GM21619 (cell line): Measurements from ENCODE around the gene SMIM32.

Experiments used
- ATAC-seq: cut with Tn5 transposase; IDR thresholded peaks from one replicate; pipeline ENCODE4 v1.9.1; 2021; ENCODE audit not compliant: unreplicated experiment

SMIM32 gene

DNA sequence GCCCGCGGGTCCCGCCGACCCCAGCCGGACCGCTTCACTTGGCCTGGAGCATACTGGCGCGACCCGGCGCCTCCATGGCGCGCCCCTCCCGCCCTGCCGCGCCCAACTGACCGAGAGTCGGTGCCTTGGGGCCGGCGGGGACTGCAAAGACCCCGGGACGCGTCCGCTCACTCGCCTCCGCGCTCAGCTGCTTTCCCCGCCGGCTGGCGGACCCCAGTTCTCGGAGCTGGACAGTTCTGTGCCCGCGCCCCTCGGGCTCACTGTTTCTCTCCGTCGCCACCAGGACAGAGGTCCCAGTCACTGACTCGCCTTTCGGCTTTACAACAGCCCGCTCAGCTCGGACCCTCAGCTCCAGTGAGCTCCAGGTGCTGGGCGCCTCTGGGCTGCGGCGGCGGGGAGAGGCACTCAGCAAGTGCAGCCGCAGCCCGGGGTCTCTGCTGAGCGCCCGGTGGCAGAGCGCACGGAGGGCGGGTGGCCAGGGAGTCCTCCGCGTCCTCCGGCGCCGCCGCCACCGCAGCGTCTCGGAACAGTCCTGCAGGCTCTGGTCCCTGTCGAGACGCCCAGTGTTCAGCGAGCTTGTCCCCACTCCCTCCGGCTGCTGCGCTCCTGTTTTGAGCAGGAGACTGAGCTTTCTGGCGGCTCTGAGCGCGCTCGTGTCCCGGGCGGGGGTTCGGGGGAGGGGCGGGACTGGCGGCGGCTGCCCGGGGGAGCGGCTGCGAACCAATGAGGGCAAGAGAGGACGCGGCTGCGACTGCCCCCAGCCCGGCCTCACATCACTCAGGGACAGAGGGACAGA is at the start of gene SMIM32:
TSS of gene SMIM32 (minus strand) at position 637 of the 796 bp plus-strand sequence. CDS start 638 bp downstream, outside the sequence.
- no peak for ATAC-seq

DNA sequence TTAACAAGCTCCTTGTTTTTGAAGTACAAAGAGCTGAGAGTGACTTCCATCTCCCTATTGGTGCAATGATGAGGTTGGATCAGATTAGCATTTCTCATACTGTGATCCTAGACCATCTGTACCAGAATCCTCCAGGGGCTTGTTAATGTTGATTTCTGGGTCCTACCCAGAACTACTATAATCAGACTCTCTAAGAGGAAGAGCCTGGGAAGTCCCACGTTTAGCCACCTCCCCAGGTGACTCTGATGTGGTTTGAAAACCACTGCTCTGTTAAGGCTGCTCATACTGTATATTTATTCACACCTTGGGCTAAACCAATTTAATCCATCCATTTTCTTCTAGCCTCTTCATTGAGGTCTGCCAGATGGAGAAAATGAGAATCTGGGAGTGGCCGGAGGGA is 49.6 kb upstream of the SMIM32 start:
- peak; percentile 62 for ATAC-seq

DNA sequence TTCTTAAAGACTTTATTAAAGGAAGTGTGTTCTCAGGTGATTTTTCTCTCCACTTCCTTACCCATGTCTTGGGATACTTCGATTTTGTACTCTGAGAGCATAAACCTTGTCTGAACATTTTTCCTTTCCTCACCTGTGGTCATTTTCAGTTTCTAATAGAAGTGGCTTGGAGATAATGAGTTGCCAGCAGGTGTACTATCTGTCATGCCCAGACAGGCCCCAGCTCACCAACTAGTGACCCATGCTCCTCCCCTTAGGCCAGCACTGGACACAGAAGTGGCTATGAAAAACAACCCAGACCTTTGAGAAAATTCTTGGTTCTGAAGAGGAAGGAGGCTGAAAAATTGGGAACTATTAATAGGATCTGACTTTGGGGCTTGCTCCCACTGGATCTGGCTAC is 49.2 kb upstream of the SMIM32 start:
- peak; percentile 45 for ATAC-seq

DNA sequence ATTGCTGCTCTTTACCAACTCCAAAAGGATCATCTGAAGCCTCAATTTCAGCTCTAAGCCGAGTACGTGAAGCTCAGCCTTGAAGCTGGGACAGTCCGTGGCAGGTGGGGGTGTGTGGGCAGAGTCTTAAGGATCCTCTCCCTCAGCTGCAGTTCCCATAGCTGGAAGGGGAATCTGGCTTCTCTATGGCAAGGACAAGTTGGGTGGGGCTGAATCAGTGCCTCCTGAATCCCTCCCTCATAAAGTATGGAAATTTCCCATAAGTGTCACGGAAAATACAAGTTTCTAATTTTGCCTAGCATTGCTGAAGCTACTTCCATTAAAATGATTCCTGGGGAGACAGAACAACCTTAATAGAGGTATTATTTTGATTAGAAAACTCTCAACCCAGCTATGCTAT is 47.9 kb upstream of the SMIM32 start:
- ATAC-seq = no peak

DNA sequence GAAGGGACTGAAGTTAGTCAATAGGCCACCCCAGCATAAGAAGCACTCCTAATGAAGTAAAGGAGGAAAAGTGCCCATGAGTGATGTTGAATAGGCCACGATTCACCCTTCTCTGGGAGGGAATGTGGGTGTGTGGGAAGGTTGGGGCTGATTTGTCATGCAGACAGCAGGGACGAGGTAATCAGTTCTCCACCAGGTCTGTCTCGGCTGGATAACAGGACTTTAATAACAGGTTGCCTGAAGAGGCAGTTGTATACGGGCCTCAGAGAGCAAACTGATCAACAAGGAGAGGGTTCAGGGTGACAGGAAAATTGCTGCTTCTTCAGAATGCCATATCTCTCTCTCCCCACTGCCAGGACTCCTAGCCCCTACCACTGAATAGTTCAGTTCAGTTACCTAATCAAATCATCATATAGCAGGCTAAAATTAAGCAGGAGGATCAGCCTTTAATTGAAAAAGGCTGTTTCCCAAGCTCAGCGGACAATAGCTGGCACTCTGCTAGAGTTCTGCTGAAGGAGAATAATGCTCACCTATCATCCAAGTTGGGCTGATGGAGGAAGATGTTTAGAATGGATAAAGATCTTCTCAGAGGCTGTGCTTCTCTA is 43.6 kb upstream of the SMIM32 start:
- ATAC-seq = no peak

DNA sequence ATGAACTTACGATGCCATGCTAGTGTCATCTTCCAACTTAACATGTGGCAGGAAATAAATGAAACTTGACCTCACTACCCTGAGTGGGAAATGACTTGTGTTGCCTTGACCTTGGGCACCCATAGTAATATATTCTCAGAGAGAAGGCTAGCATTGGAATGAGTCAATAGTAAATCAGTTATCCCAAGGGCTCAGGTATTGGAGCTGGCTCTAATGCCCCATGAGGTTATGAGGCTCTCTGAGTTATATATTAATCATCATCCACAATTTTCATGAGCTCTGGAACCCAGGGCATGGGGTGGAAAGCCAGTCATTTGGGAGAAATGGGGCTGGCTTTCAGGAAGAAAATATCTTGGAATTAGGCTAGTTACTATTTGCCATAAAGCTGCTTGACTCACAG is 42.4 kb upstream of the SMIM32 start:
- ATAC-seq = no peak

DNA sequence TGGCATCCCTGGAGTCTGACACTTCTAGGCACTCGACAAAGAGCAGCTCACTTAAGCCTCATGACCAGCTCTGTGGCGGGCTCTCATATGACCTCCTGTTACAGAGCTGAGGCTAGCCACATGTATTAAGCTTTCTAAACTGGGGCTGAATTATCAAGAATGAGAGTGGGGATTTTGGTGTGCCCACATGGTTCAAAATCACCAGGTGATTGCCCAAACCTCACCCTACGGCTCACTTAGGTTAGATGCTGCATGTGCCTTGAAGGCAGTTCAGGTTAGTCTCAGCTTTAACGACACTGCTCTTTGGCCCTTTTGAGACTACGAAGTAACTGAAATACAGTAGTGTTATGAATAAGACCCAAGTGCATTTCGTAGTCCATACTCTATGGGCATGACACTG is 39.4 kb upstream of the SMIM32 start:
- ATAC-seq = peak; percentile 58

DNA sequence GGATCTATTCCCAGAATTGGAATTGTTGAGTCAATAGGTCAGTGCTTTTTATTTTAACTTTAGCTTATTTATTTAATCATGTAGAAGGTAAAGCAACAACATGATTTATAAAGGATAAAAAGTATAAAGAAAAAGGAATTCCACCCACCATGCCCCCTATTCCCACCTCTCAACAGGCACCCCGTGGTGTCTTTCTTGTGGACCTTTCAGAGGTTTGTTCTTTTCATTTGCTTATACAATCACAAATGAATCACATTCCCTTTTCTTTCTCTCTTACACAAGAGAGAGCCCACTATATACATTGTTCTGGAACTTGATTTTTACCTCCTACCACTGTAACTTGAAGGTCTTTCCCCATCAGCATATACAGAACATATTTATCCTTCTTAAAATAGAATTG is 37.2 kb upstream of the SMIM32 start:
- no peak for ATAC-seq

DNA sequence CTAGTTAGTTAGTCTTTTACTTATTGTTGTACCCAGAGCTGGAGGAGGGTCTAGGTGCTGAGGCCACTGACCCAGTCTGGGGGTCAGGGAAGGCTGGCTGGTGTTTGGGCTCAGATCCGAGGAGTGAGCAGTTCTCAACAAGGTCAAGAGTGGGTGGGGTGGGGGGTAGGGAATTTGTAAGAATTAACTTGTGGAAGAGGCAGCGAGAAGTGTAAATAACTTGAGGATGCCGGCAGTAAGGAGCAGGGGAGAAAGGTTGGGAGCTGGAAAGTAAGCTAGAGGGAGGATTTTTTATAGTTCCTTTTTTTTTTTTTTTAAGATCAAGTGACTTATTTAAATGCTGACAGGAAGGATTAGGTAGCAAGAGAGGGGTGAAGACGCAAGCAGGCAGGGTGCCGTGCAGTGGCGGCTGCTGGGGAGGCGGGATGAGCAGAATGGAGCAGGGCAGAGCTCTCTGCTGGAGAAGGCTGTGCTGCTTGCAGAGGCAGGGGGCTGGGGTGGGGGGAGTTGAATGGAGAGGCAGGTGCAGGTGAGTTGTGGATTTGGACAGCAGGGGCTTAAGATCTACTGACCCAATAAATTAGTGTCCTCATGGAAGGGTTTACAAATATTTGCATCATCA is 35.3 kb upstream of the SMIM32 start:
- ATAC-seq = no peak

DNA sequence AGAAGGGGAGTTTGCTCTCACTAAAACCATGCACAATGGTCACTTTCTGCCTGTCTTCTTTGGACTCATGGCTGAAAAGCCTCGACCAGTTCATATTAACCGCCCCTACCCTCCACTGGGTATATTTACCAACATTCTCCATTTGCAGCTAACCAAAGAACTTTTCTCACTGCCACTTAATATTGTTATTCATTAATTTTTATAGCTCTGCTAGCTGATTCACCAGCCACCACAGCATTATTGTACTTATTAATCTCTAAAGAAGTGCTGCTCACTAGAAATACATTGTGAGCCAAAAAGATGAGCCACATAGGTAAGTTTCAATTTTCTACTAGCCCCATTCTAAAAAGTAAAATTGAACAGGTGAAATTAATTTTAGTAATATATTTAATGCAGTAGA is 33.4 kb upstream of the SMIM32 start:
- ATAC-seq = no peak

DNA sequence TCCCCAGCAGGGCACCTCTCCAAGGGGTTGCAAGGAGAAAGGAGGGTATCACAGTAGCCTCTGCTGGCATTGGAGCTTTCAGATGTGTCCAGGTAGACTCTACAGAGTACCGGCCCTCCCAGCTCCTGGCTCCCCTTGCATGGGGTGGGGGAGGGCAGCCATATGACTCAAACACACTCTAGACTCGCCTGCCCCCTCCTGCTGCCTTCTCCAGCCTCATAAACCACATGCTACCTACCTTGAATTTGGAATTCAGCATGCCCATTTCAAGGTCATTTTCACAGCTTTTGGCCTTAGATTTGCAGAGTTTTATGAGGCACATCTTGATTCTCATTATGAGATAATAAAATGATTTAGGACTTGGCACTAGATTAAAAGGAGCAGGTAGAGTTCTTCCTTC is 32.8 kb upstream of the SMIM32 start:
- ATAC-seq = no peak

DNA sequence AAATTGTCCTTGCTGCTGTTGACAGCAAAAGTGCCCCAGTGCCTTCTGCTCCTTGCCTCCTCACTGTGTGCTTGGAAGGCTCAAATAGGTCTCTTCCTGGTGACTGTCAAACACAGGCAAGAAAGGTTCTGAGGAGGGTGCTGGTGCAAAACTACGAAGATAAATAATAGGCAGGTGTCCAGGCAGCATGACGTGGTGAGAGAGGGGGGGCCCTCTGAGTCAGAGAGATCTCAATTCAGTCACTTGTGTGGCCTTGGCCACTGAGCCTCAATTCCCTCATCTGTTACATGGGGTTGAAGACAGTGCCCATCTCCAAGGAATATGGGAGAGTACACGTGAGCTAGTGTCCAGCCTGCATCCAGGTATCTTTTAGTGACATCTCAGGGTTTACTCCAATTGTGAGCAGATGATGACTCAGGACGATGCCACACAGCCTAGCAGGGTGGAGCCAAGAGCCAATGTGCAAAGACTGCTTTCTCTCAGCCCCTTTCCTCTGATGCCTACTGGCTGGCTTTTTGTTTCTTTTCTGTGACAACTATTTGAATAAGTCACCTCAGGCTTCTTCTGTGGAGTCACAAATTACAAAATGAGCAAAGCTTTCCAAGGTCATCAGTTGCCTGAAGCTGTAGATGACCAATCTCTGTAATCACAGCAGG is 29.7 kb upstream of the SMIM32 start:
- no peak for ATAC-seq

DNA sequence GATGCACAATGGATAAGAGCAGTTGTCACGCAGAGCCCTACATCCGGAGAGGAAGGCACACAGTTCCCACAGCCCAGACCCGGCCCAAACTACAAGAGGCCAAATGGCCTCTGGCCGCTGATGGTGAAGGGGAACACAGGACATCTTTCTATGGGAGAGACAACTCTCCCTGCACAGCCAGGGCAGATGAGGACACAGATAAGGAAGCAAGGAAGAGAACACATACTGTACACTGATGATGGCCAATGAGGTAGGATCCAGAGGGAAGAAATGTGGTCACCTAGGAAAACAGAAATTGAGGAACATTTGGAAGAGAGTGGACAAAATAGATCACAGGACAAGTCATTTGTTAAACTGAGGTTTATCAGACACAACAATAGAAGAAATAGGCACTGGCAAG is 28.4 kb upstream of the SMIM32 start:
- ATAC-seq = no peak

DNA sequence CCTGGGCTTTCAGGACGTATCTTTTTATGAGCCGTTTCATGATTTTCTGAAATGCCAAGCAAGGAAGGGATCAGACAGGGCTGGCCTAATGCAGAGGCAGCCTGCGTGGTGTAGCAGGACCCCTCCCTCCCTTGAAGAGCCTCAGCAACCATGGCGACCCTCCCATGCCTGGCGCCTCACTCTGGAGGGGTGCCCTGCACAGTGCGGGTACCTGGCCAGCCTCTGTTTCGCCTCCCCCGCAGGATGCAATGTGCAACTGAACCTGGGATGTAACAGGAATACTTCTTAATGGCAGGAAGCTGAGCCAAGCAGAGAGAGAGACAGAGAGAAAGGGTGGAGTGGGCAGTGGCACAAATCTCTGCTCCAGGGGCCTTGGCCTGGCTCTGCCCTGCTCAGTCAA is 23.3 kb upstream of the SMIM32 start:
- no peak for ATAC-seq

DNA sequence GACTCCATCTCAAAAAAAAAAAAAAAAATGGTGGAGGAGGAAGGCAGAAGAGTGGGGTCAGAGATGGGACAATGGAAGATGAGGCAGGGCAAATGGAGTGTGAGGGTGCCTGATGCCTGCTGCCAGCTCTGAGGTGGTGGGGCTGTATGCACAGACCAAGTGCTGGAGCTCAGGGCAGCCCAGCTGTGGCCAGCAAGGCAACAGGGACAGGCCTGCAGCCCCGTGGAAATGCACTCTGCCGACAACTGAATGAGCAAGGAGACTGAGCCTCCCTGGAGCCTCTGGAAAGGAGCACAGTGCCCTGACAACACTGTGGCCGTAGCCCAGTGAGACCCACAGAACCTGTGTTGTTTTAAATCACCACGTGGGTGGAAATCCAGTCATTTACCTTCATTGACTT is 22.9 kb upstream of the SMIM32 start:
- ATAC-seq = no peak

DNA sequence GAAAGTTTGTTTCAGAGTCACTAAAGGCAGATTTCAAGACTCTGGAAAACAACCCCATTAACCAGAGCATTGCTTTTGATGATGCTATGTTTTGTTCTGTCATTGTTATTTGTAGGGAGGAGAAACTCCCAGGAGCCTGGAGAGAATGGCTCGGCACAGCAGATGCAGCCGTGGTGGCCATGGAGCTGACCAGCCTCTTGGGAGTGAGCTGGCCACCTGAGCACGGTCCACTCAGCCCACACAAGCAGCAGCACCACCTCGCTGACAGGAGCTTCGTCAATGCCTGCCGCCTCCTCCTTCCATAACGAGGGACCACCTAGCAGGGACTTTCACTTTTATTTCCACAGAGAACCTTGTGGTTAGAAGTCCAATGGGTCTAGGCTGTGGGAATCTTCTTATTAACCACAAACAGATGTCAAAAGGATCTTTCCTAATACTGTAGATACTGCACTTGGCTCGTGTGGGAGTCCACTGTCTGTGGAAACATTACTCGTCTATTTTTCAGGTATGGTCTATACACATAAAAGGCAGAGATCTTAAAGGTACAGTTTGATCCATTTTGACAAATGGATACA is 21.0 kb upstream of the SMIM32 start:
- ATAC-seq = no peak

DNA sequence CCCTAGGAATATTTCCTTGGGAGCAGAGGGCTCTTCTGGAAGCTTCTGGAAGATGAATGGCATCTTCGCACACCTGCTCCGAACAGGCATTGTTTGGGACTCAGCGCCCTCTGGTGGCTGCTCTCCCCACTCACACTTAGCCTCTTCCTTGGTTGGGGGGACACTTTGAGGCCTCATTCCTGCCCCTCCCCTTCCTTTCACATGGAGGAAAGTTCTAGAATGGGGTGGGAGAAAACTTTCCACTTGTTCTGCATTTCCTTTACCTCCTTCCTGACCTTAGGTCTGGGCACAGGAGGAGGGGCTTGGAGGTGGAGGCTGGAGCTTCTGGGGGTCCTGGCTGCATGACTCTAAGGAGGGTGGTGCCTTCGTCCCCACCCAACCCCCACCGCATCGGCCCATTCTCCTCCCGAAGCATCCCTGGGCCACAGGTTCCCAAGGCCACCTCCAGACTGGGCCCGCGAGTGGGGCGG is 19.3 kb upstream of the SMIM32 start:
- ATAC-seq = peak; percentile 65

DNA sequence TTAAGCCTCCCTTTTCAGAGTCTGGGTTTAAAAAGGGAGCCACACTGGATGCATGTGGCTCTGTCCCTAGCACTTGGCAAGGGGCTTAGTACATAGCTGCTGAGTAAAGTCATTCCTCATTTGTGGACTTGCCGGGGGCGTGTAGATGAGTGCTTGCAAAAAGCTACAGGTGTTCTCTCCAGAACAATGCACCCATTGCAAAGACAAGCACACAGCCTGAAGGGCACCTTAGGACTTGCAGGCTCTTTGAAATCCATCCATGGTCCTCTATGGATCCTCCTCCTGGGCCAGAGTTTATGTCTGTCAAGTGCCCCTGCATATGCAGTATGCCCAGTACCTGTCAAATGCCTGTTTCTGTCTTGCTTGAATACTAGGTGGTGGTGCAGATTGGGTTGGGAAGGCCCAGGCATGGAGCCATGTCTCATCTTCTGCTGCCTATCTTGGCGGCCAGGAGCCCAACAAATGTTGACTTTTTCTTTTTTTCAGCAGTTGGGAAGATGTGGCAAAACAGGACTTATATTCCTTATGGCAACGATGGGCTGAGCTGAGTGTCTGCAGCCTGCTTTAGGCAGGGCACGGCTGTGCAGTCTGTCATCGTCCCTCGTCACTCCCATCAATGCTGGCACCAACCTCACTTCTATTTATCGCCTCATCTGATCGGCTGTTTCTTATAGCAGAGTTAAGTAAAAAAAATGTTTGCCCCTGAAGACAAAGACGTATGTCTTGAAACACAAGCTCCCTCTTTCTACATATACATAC is 18.5 kb upstream of the SMIM32 start:
- ATAC-seq = no peak

DNA sequence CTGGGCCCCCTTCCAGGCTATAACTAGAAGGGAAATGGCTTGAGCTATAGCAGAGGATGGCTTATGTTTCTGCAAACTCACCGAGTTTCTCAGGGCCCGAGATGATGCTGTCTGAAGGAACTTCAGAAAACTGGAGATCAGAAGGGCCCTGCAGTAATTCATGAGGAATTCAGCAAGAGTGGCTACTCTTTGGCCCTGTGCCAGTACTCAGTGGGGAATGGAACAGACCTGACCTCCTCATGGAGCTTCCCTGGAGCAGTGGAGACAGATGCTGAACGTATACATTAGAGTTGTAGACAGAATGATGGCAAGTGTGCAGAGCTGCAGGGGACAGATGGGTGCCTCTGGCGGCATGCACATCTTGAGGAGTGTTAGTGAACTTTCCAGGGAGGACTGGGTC is 17.3 kb upstream of the SMIM32 start:
- ATAC-seq = no peak

DNA sequence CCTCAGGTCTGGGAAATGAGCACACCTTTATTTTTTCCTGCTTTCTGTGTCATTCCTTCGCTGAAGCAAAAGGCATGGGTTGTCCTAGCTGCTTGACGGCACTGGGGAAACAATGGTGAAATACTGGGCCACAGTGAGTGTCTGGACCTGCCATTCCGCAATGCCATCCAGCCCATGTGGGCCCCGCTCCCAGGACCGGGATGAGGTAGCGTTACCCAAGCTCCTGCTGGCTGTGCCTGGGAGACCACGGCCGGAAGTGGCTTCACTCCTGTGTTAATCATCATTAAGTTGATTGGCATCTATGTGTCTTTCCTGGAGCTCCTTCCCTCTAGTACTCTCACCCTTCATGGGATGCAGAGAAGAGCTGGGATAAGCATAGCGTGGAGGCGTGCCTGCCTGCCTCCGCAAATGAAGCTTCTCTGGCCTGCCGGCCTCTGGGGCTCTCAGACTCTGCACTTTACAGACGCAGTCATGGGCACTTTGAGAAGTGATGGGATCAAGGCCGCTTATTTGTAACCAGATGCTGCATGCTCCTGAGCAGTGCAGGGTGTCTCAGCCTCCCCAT is 16.5 kb upstream of the SMIM32 start:
- ATAC-seq = no peak
